HG02943 (cell line): Measurements from ENCODE around the gene CTNNA3.

Experiments used
- ATAC-seq: cut with Tn5 transposase; IDR thresholded peaks from one replicate; pipeline ENCODE4 v1.9.1; 2021; ENCODE audit warnings: mild to moderate bottlenecking, low read depth, moderate library complexity; ENCODE audit not compliant: unreplicated experiment

Gene CTNNA3

GRCh38 chr10:67520924-67521520 lies 175.0 kb downstream of the CTNNA3 start:
- peak; percentile 84 for ATAC-seq

GRCh38 chr10:67519434-67519833 lies 176.6 kb downstream of the CTNNA3 start:
- no peak for ATAC-seq

GRCh38 chr10:67518756-67519155 lies 177.2 kb downstream of the CTNNA3 start:
- ATAC-seq: no peak

GRCh38 chr10:67518043-67518442 lies 178.0 kb downstream of the CTNNA3 start:
- no peak for ATAC-seq

DNA sequence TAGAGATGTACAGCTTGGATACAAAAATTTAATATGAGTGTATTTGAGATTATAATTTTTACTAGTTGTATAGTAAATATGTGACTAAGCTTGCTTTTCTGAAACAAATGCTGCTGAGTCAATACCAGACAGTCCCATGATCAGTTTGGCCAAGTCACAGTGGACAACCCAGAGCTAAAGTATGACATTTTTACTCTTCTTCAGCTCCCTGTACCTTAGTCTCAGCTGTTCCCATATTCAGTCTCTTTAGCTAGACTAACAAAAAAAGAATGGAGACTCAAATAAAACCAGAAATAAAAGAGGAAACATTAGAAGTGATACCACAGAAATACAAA lies 189.3 kb downstream of the CTNNA3 start:
- ATAC-seq: no peak

DNA sequence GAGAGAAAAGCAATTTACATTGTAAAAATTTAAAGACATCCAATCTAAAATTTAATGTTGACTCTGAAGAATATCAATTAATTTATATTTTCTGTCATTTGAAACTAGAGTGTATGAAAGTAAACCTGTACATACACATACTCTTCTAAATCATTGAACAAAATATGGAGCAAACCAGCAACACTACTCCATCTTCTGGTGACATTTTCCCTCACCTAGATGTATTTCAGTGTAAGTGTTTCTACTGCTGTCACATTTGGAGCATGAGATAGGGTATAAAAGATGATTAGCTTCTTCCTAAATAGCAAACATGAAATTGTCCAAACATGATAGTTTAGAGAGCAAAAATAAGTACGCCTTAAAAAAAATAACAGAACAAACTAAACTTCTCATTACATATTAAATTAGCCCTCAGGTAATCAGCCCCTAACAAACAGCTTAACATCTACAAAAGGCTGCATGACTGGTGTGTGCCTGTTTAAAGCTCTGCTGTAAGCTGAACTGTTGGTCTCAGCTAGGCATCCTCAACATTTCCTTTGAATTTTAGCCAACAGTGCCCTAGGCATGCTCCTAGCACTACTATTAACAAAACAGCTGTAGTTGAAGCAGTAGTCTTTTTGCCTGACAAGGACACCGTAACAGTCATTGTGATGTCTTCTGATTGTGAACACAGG lies 189.8 kb downstream of the CTNNA3 start:
- no peak for ATAC-seq

DNA sequence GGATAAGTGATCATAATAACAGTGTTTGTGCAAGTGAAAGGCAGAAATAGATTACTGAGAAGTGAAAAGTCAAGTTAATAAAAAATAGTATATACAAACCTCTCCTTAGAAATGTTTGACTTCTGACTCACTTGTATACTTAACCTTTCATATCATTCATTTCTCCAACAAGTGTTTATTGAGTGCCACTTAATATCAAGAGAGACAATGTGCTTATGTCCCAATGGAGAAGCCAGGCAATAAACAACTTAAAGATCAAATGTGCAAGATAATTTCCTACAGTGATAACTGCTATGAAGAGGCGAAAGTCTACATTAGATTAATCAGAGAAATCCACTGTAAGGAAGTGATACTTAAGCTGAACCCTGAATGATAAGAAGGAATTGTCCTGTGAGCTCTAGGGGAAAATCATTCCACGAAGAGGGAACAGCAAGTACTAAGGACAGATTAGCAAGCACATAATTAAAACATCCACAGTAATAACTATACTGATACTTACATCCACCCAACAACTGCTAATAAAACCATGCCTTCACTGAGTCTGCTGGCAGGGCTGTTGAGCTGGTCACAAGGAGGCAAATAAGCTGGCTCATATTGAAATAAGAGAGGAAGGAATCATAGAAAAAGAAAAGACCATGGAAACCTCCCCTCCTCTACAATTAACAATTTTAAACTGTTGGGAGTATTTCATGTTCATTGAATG lies 203.5 kb downstream of the CTNNA3 start:
- no peak for ATAC-seq

- ATAC-seq: no peak
Measured at GRCh38 chr10:67487906-67488619, 207.9 kb downstream of the CTNNA3 start.

DNA sequence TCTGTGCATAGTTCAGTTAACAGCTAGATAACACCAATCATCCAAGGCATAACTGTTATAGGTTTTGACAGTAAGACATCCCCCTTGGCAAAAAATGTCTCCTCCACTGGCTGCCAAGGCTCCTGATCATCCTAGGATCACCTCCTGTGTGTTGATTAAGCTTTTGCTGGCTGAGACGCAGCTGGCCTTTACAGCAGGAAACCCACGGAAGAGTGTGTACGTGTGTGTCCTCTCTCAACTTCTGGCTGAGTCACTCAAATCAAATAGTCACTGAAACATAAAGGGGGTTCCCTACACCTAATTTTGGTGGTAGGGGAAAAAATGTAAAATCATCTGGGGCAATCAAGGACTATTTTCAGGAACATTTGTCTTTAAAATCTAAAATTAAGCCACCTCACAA lies 208.8 kb downstream of the CTNNA3 start:
- ATAC-seq: no peak

- ATAC-seq: no peak
Measured at GRCh38 chr10:67477868-67478267, 218.1 kb downstream of the CTNNA3 start.

GRCh38 chr10:67476201-67476600 lies 219.8 kb downstream of the CTNNA3 start:
- ATAC-seq: no peak

GRCh38 chr10:67473850-67474633 lies 222.0 kb downstream of the CTNNA3 start:
- ATAC-seq: no peak

- ATAC-seq: no peak
Measured at GRCh38 chr10:67471022-67471421, 225.0 kb downstream of the CTNNA3 start.

DNA sequence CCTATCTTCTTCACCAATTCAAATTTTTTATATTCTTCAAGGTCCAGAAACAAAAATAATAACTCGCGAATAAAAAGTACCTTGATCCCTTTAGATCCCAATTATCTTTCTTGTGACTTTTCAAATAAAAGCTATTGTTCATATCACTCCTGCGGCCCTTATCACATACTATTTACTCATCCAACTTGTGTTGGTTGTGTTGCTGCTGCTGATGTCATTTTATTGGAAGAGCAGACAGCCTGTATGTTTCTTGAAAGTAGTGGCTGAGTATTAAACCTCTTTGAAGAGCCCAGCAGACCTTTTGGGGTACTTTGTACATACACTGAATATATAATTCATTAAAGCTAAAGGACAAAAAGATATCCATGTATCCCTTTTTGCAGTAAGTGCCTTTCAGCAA lies 231.7 kb downstream of the CTNNA3 start:
- ATAC-seq: no peak

DNA sequence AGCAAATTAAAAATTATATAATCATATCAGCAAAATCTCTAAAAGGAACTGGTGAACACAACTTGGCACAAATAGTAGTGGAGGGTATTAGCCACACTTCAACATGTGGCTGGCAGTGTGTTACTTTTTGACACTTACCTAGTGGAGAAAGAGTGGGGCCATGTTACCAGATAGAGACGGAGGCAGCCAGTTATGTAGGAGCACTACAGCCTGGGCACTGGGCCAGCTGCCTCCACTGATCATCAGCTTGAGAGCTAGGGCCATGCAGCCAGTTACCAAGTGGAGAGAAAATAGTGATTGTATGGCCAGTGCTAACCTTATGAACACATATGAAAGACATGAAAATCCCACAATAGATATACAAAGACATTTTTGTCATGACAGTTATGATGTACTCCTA lies 243.1 kb downstream of the CTNNA3 start:
- ATAC-seq: no peak

GRCh38 chr10:67438605-67439304 lies 257.2 kb downstream of the CTNNA3 start:
- ATAC-seq: no peak

DNA sequence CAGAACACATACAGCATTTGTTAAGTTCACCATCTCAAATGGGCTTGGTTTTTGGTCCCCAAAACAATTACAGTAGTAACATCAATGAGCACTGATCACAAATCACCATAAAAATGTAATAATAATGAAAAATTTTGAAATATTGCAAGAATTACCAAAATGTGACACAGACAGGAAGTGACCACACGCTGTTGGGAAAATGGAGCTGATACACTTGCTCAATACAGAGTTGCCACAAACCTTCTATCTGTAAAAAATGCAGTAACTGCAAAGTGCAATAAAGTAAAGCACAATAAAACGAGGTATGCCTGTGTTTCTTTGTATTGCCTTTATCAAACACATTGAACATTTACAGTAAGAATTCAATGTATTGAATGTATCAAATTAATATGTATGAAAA lies 262.7 kb downstream of the CTNNA3 start:
- no peak for ATAC-seq

DNA sequence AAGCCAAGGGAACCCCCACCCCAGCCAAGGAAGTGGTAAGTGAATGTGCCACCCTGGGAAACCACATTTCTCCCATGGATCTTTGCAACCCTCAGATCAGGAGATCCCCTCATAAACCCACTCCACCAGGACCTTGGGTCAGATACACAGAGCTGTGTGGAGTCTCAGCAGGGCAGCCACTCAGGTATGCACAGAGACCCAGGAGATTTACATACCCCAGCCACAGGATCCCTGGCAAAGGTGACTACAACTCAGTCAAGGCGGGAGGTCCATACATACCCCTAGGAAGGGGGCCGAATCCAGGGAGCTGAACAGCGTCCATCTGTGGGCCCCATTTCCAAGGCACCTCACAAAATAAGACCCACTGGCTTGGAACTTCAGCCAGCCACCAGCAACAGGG lies 293.4 kb downstream of the CTNNA3 start:
- ATAC-seq: no peak

DNA sequence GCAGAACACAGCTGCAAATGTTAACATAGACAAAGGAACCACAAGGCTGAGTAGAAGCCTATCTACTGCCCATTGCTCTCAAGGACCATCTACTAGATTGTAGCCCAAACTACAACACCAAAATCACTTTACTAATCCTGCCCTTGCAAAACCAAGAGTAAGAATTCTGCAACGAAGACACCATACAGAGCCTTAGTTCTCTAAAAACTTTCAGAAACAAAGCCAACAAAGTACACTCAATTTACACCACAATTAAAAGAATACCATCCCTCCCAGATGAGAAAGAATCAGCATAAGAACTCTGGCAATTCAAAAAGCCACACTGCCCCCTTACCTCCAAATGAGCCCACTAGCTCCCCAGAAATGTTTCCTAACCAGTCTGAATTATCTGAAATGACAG lies 294.3 kb downstream of the CTNNA3 start:
- ATAC-seq: no peak
